Measurements from ENCODE around the gene PRR35. TPM values are rescaled to one million over a fixed set of nuclear protein-coding genes. Genes with fewer than 3 reads are reported as not detected.

The PRR35 gene
- under 1 TPM in 5 of 10 donors, not detected in 5; 0.09 to 0.25 (median 0.12) TPM for polyA plus RNA-seq (ENCODE audit: insufficient read length in 10 of 10)
- long read RNA-seq, donor 1: 0 reads
- long read RNA-seq, donor 2: 0 reads
- long read RNA-seq, donor 3: 0 reads
- long read RNA-seq, donor 4: 0 reads
- long read RNA-seq, donor 5: 0 reads
- long read RNA-seq, donor 6: 0 reads
- long read RNA-seq, donor 7: 0 reads
- long read RNA-seq, donor 8: 0 reads
- long read RNA-seq, donor 9: 0 reads

DNA sequence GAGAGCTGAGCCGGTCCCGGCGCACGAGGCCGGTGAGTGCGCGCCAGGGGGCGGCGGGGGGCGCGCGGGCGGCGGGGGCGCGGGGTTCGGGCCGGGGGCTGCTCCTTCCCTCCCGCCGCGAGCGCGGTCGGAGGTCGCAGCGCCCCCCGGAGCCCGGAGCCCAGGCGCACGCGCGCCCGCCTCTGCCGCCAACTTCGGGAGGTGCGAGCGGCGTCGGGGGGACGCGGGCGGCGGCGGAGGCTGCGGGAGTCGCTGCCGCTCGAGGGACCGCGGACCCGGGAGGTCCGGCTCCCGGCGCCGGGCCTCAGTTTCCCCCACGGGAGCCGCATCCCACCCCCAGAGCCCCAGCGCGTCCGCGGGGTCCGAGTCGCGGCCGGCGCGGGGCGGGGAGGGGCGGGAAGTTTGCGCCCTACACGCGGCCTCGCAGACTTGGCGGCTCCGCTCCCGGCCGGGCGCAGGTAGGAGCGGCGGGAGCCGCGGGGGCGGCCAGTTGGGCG, at the start of gene PRR35:
PRR35 (plus strand) TSS at position 191 of the 497 bp plus-strand sequence. CDS start 2,901 bp downstream, outside the sequence.
- DNase-seq: no peak

GRCh38 chr16:512802-513201, 47.4 kb upstream of the PRR35 start:
- no peak for DNase-seq

- DNase-seq: no peak
Observed at GRCh38 chr16:513950-514349, 46.2 kb upstream of the PRR35 start.

DNA sequence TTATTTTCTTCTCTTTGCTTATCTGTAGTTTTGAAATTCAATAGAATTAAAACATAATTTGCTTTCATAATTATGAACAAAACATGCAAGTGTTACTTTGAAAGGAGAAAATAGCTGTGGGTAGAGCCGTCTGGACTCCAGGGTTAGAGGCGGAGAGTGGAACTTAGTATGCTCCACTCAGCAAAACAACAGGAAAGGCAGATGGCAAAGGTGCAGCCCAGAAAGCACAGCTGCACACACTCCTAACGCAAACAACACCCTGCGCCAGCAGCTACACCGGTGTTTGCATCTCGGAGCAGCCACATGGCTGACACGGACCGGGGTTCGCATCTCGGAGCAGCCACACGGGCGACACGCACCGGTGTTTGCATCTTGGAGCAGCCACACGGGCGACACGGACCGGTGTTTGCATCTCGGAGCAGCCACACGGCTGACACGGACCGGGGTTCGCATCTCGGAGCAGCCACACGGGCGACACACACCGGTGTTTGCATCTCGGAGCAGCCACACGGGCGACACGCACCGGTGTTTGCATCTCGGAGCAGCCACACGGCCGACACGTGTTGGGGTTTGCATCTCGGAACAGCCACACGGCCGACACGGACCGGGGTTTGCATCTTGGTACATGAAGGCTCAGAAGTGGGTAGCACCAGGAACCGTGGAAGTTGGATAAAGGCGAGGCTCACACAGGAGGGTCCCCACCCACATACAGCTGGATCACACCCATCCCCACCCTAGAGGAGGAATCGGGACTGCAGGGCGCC, 44.8 kb upstream of the PRR35 start:
- no peak for DNase-seq

- DNase-seq: no peak
Observed at GRCh38 chr16:515939-516226, 44.3 kb upstream of the PRR35 start.

GRCh38 chr16:516301-516700, 43.9 kb upstream of the PRR35 start:
- DNase-seq: no peak

- DNase-seq: no peak
Observed at GRCh38 chr16:518858-519257, 41.3 kb upstream of the PRR35 start.

DNA sequence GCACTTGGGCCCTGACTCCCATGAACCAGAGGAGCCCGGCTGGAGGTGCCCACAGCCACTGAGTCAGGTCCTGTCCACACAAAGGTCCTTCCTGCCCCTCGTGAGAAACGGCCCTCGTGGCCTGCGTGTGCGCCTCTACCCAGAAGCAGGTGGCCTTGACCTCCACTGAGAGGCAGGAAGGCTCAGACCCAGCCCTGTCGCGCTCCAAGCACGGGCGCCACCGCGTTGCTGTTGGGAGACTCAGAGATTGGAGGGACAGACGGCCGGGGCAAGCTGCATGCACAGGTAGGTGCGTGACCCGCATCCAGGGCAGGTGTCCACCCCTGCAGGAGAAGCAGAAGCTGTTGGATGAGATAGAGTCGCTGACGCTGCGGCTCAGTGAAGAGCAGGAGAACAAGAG, 40.8 kb upstream of the PRR35 start:
- DNase-seq: no peak

GRCh38 chr16:519841-520687, 40.1 kb upstream of the PRR35 start:
- DNase-seq: no peak

DNA sequence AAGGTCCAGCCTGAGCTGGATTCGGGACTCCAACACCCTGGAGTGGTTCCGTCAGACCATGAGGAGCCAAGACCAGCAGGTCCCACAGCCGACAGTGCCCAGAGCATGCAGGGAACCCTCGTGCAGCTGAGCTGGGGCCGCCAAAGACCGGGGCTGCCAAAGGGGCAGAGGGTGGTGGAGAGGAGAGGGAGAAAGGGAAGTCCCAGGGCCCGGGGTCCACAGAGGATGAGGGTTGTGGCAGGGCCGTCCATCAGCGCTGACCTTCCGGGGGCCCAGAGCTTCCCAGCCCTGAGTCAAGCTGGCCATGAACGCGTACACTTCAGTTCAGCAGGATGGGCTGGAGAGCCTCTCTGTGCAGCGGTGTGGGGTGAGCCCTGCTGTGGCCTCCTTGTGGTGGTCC, 39.3 kb upstream of the PRR35 start:
- no peak for DNase-seq

GRCh38 chr16:521381-522210, 38.6 kb upstream of the PRR35 start:
- DNase-seq: no peak

GRCh38 chr16:522320-523096, 37.7 kb upstream of the PRR35 start:
- DNase-seq: no peak

DNA sequence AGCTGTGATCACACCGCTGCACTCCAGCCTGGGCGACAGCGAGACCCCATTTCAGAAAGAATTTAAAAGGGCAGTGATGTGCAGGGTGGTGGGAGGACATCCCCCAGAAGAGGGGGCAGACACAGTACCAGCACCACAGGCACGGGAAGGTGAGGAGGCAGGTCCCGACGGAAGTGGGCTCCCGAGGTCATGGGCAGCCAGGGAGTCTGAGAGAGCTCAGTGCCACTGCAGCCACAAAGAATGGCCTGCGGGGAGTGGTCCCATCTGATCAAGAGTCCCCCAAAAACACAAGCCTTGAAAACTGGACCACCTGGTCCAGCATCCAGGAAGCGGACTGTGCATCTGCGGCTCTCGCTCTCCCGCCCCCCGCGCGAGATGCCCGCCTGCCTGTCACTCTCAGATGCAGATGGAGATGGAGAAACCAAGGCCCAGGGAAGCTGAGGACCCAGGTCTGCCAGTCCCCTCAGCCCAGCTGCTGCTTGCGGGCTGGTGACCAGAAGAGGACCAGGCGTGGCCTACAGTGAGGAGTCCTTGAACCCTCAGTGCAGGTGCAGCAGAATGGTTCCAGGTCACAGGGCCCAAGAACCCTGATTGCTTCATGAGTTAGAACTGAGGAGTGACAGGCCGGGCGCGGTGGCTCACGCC, 37.0 kb upstream of the PRR35 start:
- DNase-seq: no peak

- no peak for DNase-seq
Observed at GRCh38 chr16:524274-525040, 35.7 kb upstream of the PRR35 start.

GRCh38 chr16:525123-525519, 35.1 kb upstream of the PRR35 start:
- DNase-seq: no peak

GRCh38 chr16:525520-526180, 34.5 kb upstream of the PRR35 start:
- DNase-seq: peak in 2 of 3 donors; percentile 28 to 56

DNA sequence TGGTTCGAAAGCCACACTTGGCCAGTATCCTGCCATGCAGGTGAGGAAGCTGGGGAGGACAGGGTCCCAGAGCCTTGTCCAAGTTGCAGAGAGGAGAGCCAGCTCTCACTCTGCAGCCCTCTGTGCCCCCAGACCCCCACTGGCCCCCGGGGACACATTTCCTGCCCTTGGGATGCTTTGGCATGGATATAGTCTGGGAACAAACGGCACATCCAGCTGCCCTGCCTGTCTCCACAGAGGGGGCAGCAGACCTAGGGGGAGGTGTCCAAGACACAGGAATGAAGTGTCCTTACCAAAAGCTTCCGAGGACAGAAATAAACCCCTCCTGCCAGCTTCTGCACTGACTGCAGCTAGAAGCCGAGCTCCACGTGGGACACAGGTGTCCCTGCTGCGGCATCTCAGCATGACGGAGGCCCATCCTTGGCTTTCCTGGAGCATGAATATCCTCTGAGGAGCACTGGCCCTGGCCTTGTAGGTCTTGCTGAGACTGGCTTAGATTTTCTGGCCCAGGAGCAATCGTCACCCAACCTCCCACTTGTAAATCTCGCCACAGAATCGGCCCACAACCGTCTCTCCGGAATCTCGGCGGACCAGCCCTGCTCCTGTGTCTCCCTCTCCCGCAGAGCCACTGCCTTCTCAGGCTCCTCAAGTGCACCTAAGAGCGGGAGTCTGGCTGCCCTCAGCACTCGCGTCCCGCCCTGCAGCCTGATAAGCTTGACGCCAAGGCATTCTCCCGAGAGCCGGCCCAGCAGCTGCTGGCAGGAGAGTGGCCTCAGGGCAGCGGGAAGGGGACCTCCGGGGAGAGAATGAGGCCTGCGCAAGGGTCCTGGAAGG, 33.8 kb upstream of the PRR35 start:
- DNase-seq: no peak

Measured in muscle of back (tissue), 13 donors.